HCT116 (cell line): Measurements from ENCODE around the gene PRSS56. TPM values are rescaled to one million over a fixed set of nuclear protein-coding genes. Genes with fewer than 3 reads are reported as not detected.

Experiments used
- ATAC-seq: fragments of 200-7000 bp; cut with Tn5 transposase; 2 replicates; pipeline ENCODE4 v1.9.1; 2020; ENCODE audit warnings: mild to moderate bottlenecking, moderate library complexity
- BruUV-seq: library from RNA; stranded (reverse); fragments of 400-500 nt; replicated peaks from 2 replicates; lab custom pipeline; 2021; lab: Mats Ljungman, UMichigan
- CTCF ChIA-PET: fragments of 300-600 bp; sonication (Branson Sonifier 250); formaldehyde crosslinking; loops from one replicate; lab custom pipeline; 2021; ENCODE audit warnings: antibody characterized with exemption; lab: Charles Lee
- POLR2A ChIA-PET: fragments of 300-600, 350-600 bp; sonication (Branson Sonifier 250); formaldehyde crosslinking; loops from one replicate; lab custom pipeline; 2021; ENCODE audit warnings: antibody characterized with exemption; lab: Charles Lee
- RAD21 ChIA-PET, 2 experiments: fragments of 300-600 bp; sonication (Branson Sonifier 250); formaldehyde crosslinking; loops; one replicate each; lab custom pipeline; 2023; ENCODE audit warnings: low total read pairs in 2 of 2; ENCODE audit not compliant: uncharacterized antibody in 2 of 2, unreplicated experiment in 2 of 2, low non-redundant PET in 1 of 2; lab: Charles Lee
- DNase-seq: peaks from one replicate; pipeline ENCODE4 v3.0.0-alpha.2; 2010; ENCODE audit warnings: low read depth, low spot score
- H2AFZ ChIP-seq: fragments of 200-600 bp; shearing (Covaris generic), sonication (generic); 2 replicates; pipeline ENCODE4 v1.6.1; 2017; ENCODE audit warnings: low read depth, mixed run types, mixed read lengths, antibody characterized with exemption, low read length; ENCODE audit not compliant: poor library complexity, severe bottlenecking
- H3K27ac ChIP-seq: 2 replicates; pipeline ENCODE4 v1.5.1; 2012; ENCODE audit warnings: low read depth, low read length
- H3K27me3 ChIP-seq: fragments of 200-600 bp; sonication (generic); 2 replicates; pipeline ENCODE4 v1.6.1; 2016; ENCODE audit warnings: mixed run types, low read length, mixed read lengths; ENCODE audit not compliant: insufficient read depth
- H3K36me3 ChIP-seq, 2 experiments: fragments of 200-500 bp in 1 of 2; fragments of 200-600 bp in 1 of 2; sonication (Bioruptor generic) in 1 of 2; sonication (generic) in 1 of 2; 2 replicates each; pipeline versions ENCODE4 v1.5.1 to v1.6.1; 2014 to 2016; ENCODE audit warnings: low read length in 2 of 2, inconsistent platforms in 1 of 2, mixed read lengths in 1 of 2, mixed run types in 1 of 2; ENCODE audit not compliant: insufficient read depth in 2 of 2, control insufficient read depth in 1 of 2
- H3K4me1 ChIP-seq, 2 experiments: fragments of 200-600 bp in 1 of 2; sonication (generic) in 1 of 2; 2 replicates each; pipeline versions ENCODE4 v1.5.1 to v1.6.1; 2012 to 2017; ENCODE audit warnings: low read length in 2 of 2, inconsistent platforms in 1 of 2, mild to moderate bottlenecking in 1 of 2, mixed read lengths in 1 of 2, mixed run types in 1 of 2, moderate library complexity in 1 of 2; ENCODE audit not compliant: insufficient read depth in 2 of 2, control insufficient read depth in 1 of 2
- H3K4me2 ChIP-seq: fragments of 200-600 bp; sonication (generic); 2 replicates; pipeline ENCODE4 v1.6.1; 2017; ENCODE audit warnings: mixed run types, low read length, mixed read lengths
- H3K4me3 ChIP-seq, 2 experiments: fragments of 200-600 bp in 1 of 2; sonication (generic) in 1 of 2; replicated peaks in 1 of 2; 2 replicates each; pipeline ENCODE4 v1.5.1; 2011 to 2016; ENCODE audit warnings: low read length in 2 of 2, control low read depth in 1 of 2, low read depth in 1 of 2, mild to moderate bottlenecking in 1 of 2, mixed read lengths in 1 of 2, mixed run types in 1 of 2
- H3K79me2 ChIP-seq: fragments of 200-600 bp; sonication (generic); 2 replicates; pipeline ENCODE4 v1.6.1; 2017; ENCODE audit warnings: mild to moderate bottlenecking, mixed run types, low read length, moderate library complexity, mixed read lengths; ENCODE audit not compliant: insufficient read depth
- H3K9ac ChIP-seq: fragments of 200-600 bp; sonication (generic); 2 replicates; pipeline ENCODE4 v1.6.1; 2016; ENCODE audit warnings: low read length, mixed read lengths
- H3K9me2 ChIP-seq: fragments of 200-600 bp; sonication (generic), shearing (Covaris generic); 2 replicates; pipeline ENCODE4 v1.6.1; 2017; ENCODE audit warnings: mixed run types, mild to moderate bottlenecking, moderate library complexity; ENCODE audit not compliant: insufficient read depth
- H3K9me3 ChIP-seq, 2 experiments: fragments of 200-500 bp in 1 of 2; fragments of 200-600 bp in 1 of 2; sonication (Bioruptor generic) in 1 of 2; sonication (generic) in 1 of 2; 2 replicates each; pipeline ENCODE4 v1.6.1; 2014 to 2017; ENCODE audit warnings: low read length in 2 of 2, mixed read lengths in 2 of 2, inconsistent platforms in 1 of 2, low read depth in 1 of 2, mild to moderate bottlenecking in 1 of 2, mixed run types in 1 of 2, moderate library complexity in 1 of 2; ENCODE audit not compliant: control insufficient read depth in 1 of 2, insufficient read depth in 1 of 2
- H4K20me1 ChIP-seq: fragments of 200-600 bp; sonication (generic), shearing (Covaris generic); 2 replicates; pipeline ENCODE4 v1.6.1; 2017; ENCODE audit warnings: mixed run types, mild to moderate bottlenecking, moderate library complexity; ENCODE audit not compliant: insufficient read depth
- CEBPB ChIP-seq: IDR thresholded peaks from 2 replicates; pipeline ENCODE4 v1.6.1; 2012; ENCODE audit warnings: low read depth
- EGR1 ChIP-seq: IDR thresholded peaks from 2 replicates; pipeline ENCODE4 v1.6.1; 2012; ENCODE audit warnings: low read depth
- JUND ChIP-seq: IDR thresholded peaks from 2 replicates; pipeline ENCODE4 v1.6.1; 2012
- SP1 ChIP-seq: IDR thresholded peaks from 2 replicates; pipeline ENCODE4 v1.6.1; 2012; ENCODE audit warnings: low read depth
- SRF ChIP-seq: IDR thresholded peaks from 2 replicates; pipeline ENCODE4 v1.6.1; 2012; ENCODE audit warnings: low read depth
- ZFX ChIP-seq: fragments of 450-650 bp; IDR thresholded peaks from 2 replicates; pipeline ENCODE4 v1.6.1; 2017
- intact Hi-C: fragments of 100-400 bp; cut with micrococcal nuclease; formaldehyde crosslinking; loops from 2 replicates; pipeline ENCODE4 v1.10.0; 2022
- total RNA-seq: library from RNA; stranded (reverse); gene quantifications from one replicate; pipeline ENCODE4 v1.2.1, GENCODE V29; 2021; ENCODE audit not compliant: unreplicated experiment
- TF ChIP-seq, protein P1 (sequence below): IDR thresholded peaks from 2 replicates; pipeline ENCODE4 v1.6.1; 2012
- TF ChIP-seq, protein P2 (sequence below): IDR thresholded peaks from 2 replicates; pipeline ENCODE4 v1.6.1; 2012; ENCODE audit warnings: low read depth
- TF ChIP-seq, protein P3 (sequence below): IDR thresholded peaks from 2 replicates; pipeline ENCODE4 v1.6.1; 2011; ENCODE audit warnings: mild to moderate bottlenecking, low read length, moderate library complexity; ENCODE audit not compliant: insufficient replicate concordance; ENCODE audit errors: extremely low read depth

PRSS56 gene
- total RNA-seq, 1 experiment from 2014 or later: not detected

- ChIA-PET CTCF (no interaction called here), POLR2A (no interaction called here)
- no peak overlapping the region for H2AFZ ChIP-seq
- TF ChIP-seq, protein P1, sequence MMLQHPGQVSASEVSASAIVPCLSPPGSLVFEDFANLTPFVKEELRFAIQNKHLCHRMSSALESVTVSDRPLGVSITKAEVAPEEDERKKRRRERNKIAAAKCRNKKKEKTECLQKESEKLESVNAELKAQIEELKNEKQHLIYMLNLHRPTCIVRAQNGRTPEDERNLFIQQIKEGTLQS: no peak
- TF ChIP-seq, protein P2, sequence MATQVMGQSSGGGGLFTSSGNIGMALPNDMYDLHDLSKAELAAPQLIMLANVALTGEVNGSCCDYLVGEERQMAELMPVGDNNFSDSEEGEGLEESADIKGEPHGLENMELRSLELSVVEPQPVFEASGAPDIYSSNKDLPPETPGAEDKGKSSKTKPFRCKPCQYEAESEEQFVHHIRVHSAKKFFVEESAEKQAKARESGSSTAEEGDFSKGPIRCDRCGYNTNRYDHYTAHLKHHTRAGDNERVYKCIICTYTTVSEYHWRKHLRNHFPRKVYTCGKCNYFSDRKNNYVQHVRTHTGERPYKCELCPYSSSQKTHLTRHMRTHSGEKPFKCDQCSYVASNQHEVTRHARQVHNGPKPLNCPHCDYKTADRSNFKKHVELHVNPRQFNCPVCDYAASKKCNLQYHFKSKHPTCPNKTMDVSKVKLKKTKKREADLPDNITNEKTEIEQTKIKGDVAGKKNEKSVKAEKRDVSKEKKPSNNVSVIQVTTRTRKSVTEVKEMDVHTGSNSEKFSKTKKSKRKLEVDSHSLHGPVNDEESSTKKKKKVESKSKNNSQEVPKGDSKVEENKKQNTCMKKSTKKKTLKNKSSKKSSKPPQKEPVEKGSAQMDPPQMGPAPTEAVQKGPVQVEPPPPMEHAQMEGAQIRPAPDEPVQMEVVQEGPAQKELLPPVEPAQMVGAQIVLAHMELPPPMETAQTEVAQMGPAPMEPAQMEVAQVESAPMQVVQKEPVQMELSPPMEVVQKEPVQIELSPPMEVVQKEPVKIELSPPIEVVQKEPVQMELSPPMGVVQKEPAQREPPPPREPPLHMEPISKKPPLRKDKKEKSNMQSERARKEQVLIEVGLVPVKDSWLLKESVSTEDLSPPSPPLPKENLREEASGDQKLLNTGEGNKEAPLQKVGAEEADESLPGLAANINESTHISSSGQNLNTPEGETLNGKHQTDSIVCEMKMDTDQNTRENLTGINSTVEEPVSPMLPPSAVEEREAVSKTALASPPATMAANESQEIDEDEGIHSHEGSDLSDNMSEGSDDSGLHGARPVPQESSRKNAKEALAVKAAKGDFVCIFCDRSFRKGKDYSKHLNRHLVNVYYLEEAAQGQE: no peak
- no peak for TF ChIP-seq SRF
- TF ChIP-seq ZFX: no peak
- no peak for TF ChIP-seq CEBPB
- no peak for TF ChIP-seq JUND
- TF ChIP-seq, protein P3, sequence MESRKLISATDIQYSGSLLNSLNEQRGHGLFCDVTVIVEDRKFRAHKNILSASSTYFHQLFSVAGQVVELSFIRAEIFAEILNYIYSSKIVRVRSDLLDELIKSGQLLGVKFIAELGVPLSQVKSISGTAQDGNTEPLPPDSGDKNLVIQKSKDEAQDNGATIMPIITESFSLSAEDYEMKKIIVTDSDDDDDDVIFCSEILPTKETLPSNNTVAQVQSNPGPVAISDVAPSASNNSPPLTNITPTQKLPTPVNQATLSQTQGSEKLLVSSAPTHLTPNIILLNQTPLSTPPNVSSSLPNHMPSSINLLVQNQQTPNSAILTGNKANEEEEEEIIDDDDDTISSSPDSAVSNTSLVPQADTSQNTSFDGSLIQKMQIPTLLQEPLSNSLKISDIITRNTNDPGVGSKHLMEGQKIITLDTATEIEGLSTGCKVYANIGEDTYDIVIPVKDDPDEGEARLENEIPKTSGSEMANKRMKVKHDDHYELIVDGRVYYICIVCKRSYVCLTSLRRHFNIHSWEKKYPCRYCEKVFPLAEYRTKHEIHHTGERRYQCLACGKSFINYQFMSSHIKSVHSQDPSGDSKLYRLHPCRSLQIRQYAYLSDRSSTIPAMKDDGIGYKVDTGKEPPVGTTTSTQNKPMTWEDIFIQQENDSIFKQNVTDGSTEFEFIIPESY: no peak
- no peak for TF ChIP-seq SP1
- no peak for TF ChIP-seq EGR1
- TF ChIP-seq, all 23 proteins: peak for 0
- H3K4me2 ChIP-seq: no peak overlapping the region
- no peaks in the 10 kb centered on the region for H4K20me1 ChIP-seq
- no peaks in the 10 kb centered on the region for H3K9me2 ChIP-seq
- H3K79me2 ChIP-seq: no peaks in the 10 kb centered on the region
- no peak overlapping the region for H3K9ac ChIP-seq
- H3K36me3 ChIP-seq: no peaks in the 10 kb centered on the region
- no peaks in the 10 kb centered on the region for H3K27me3 ChIP-seq
- ATAC-seq: no peak
- no peak overlapping the region for H3K4me3 ChIP-seq
- RAD21 ChIA-PET: no interaction called here
- no peaks in the 10 kb centered on the region for H3K9me3 ChIP-seq
- intact Hi-C loops: no loop called here
- no peak overlapping the region for H3K27ac ChIP-seq
- H3K4me1 ChIP-seq: 0 out of 4 replicates have a peak, but pooled peaks cover 0 to 4% of the 10 kb centered on the region in 2 experiments
- BruUV-seq: no TSS peak
- DNase-seq: no peak
These were observed 27.8 kb upstream of the PRSS56 start for GRCh38 chr2:232492236-232492848.
